Transverse colon (tissue), 4 donors: ENCODE measurements around the gene PKP3. TPM values are rescaled to one million over a fixed set of nuclear protein-coding genes. Genes with fewer than 3 reads are reported as not detected.
"Not testable (repeated sequence)": the region's sequence is repeated elsewhere in the genome, so short reads cannot be mapped to it uniquely, and the experiment has no call there.

Experiments
- DNase-seq: peaks from one replicate; pipeline ENCODE4 v3.0.0-alpha.2; 2019
- H3K27ac ChIP-seq, 4 donors: fragments of 200-600 bp; sonication (generic); 2 replicates each; pipeline ENCODE4 v1.5.1; 2016 to 2018; ENCODE audit warnings: inconsistent platforms in 4 of 4
- H3K27me3 ChIP-seq: fragments of 200-600 bp; sonication (generic); 2 replicates; pipeline ENCODE4 v1.5.1; 2017; ENCODE audit warnings: inconsistent platforms
- H3K36me3 ChIP-seq, 4 donors: fragments of 200-600 bp; sonication (generic); 2 replicates each; pipeline ENCODE4 v1.5.1; 2017 to 2019; ENCODE audit warnings: inconsistent platforms in 4 of 4
- H3K4me1 ChIP-seq, 4 donors: fragments of 200-600 bp; sonication (generic); 2 replicates each; pipeline ENCODE4 v1.5.1; 2017 to 2020; ENCODE audit warnings: inconsistent platforms in 4 of 4
- H3K4me3 ChIP-seq, 4 donors: fragments of 200-600 bp; sonication (generic); 1 replicate in 1 of 4; 2 replicates in 3 of 4; pipeline versions ENCODE4 v1.5.1 to v1.6.1; 2017 to 2019; ENCODE audit warnings: inconsistent platforms in 4 of 4
- H3K9me3 ChIP-seq, 2 donors: fragments of 200-600 bp; sonication (generic); 2 replicates each; pipeline ENCODE4 v1.5.1; 2017 to 2019; ENCODE audit warnings: inconsistent platforms in 2 of 2
- CTCF ChIP-seq, 5 experiments: fragments of 200-600 bp in 3 of 5; fragments of 450-650 bp in 2 of 5; sonication (generic) in 3 of 5; IDR thresholded peaks; 1 replicate in 2 of 5; 2 replicates in 3 of 5; pipeline ENCODE4 v1.5.1; 2016 to 2017; ENCODE audit warnings: antibody characterized with exemption in 5 of 5, inconsistent platforms in 3 of 5, mild to moderate bottlenecking in 2 of 5, moderate library complexity in 1 of 5
- EP300 ChIP-seq: sonication (generic); formaldehyde crosslinking; IDR thresholded peaks from one replicate; pipeline ENCODE4 v1.6.1; 2017; ENCODE audit warnings: antibody characterized with exemption, low read depth
- POLR2A ChIP-seq: fragments of 450-650 bp; IDR thresholded peaks from one replicate; pipeline ENCODE4 v1.6.1; 2016; ENCODE audit warnings: antibody characterized with exemption, mild to moderate bottlenecking, moderate library complexity
- POLR2AphosphoS5 ChIP-seq, 3 donors: sonication (generic); formaldehyde crosslinking; IDR thresholded peaks; one replicate each; pipeline ENCODE4 v1.6.1; 2016; ENCODE audit warnings: antibody characterized with exemption in 3 of 3
- WGBS, 2 donors: methylation state at CpG; one replicate each; pipeline ENCODE4 v1.1.5; 2018; ENCODE audit warnings: low coverage in 1 of 2; 5-methylcytosine and 5-hydroxymethylcytosine counted together
- in situ Hi-C, 4 donors: fragments of 200-750 bp; cut with MboI; loops; one replicate each; pipeline versions ENCODE4 v1.15.0 to v1.15.1; 2017; ENCODE audit warnings: low sequenced_read_pairs in 3 of 4, low pct_ligation_motif_present in 1 of 4, low pct_unique_long_range_greater_than_20kb in 1 of 4
- intact Hi-C: fragments of 100-400 bp; cut with DNase I; formaldehyde crosslinking; loops from one replicate; pipeline ENCODE4 v1.15.1; 2023; ENCODE audit warnings: low total_unique reads
- total RNA-seq, 4 donors: library from RNA; depleted of rRNA; stranded (reverse); fragments of >200 nt; gene quantifications; one replicate each; pipeline ENCODE4 v1.1.0, GENCODE V29; 2016

Gene PKP3
- total RNA-seq: 100 to 1,000 TPM; 159 to 359 (median 200) TPM

GRCh38 chr11:394034-394857 is at the start of gene PKP3:
Gene PKP3 (plus strand): TSS chr11:394209. CDS start chr11:394293, 84 bp downstream.
- Histone ChIP-seq H3K9me3 (no peaks in the 10 kb centered on the region), H3K4me3 (peak within 1 kb of the TSS; percentile 18 to 65 (median 56)), H3K4me1 (peaks cover 0 to 34% (median 12%) of the 10 kb centered on the region in 4 donors), H3K27ac (peak within 1 kb of the TSS; percentile 86 to 93 (median 90)), H3K36me3 (no peaks in the 10 kb centered on the region), H3K27me3 (no peaks in the 10 kb centered on the region)
- peak; percentile 90 for TF ChIP-seq POLR2A
- TF ChIP-seq EP300: no peak
- TF ChIP-seq CTCF (IDR thresholded peaks at IDR 0.05): no peak
- TF ChIP-seq POLR2AphosphoS5 (IDR thresholded peaks at IDR 0.05): peak; percentile 70 to 89 (median 78)
- 56% methylated on average over 56 of the region's 57 CpGs; no CpG with 5 or more reads in 1 of the 2 donors for WGBS, 2 donors
- intact Hi-C loops: no loop called here
- in situ Hi-C loops: no loop called here
- DNase-seq: peak; percentile 93

- Histone ChIP-seq H3K4me3 (no peak overlapping the region), H3K36me3 (no peaks in the 10 kb centered on the region), H3K4me1 (no peaks in the 10 kb centered on the region), H3K27me3 (no peaks in the 10 kb centered on the region), H3K9me3 (no peaks in the 10 kb centered on the region), H3K27ac (no peak overlapping the region)
- WGBS, 2 donors: 87% methylated on average over 11 of the region's 11 CpGs
- DNase-seq: no peak
- intact Hi-C loops (no loop called here), in situ Hi-C loops (no loop called here)
- no peak for TF ChIP-seq CTCF (IDR thresholded peaks at IDR 0.05)
- no peak for TF ChIP-seq POLR2AphosphoS5 (IDR thresholded peaks at IDR 0.05)
- no peak for TF ChIP-seq POLR2A
- no peak for TF ChIP-seq EP300
Measured at GRCh38 chr11:344836-345578, 49.0 kb upstream of the PKP3 start.

GRCh38 chr11:346529-346928 is 47.5 kb upstream of the PKP3 start:
- intact Hi-C loops (no loop called here), in situ Hi-C loops (no loop called here)
- TF ChIP-seq POLR2A: no peak
- Histone ChIP-seq H3K4me1 (peaks cover 0 to 11% (median 0%) of the 10 kb centered on the region in 4 donors), H3K4me3 (no peak overlapping the region), H3K27me3 (no peaks in the 10 kb centered on the region), H3K36me3 (no peaks in the 10 kb centered on the region), H3K9me3 (no peaks in the 10 kb centered on the region), H3K27ac (no peak overlapping the region)
- 69 to 79% methylated on average over 2 to 3 of the region's 3 CpGs for WGBS, 2 donors
- no peak for DNase-seq

- in situ Hi-C loops, H3K27me3 ChIP-seq, H3K9me3 ChIP-seq, H3K27ac ChIP-seq, DNase-seq, H3K4me3 ChIP-seq, H3K36me3 ChIP-seq, intact Hi-C loops: not testable (repeated sequence)
- WGBS, 2 donors: 85 to 86% methylated on average over 5 to 8 of the region's 8 CpGs
- peaks cover 11 to 26% (median 17%) of the 10 kb centered on the region in 4 donors for H3K4me1 ChIP-seq
Measured at GRCh38 chr11:349270-349954, 44.6 kb upstream of the PKP3 start.

- intact Hi-C loops, H3K9me3 ChIP-seq, H3K4me3 ChIP-seq, DNase-seq, in situ Hi-C loops, H3K27me3 ChIP-seq, H3K36me3 ChIP-seq: not testable (repeated sequence)
- Histone ChIP-seq H3K4me1 (peaks cover 12 to 28% (median 19%) of the 10 kb centered on the region in 4 donors), H3K27ac (peak overlapping the region in 2 of 4 donors; percentile 26 to 34)
- WGBS, 2 donors: 49% methylated on average over 16 of the region's 16 CpGs; no CpG with 5 or more reads in 1 of the 2 donors
Measured at GRCh38 chr11:350033-350722, 43.8 kb upstream of the PKP3 start.
